Progenitor cell of endocrine pancreas (in vitro differentiated cells): ENCODE data around the gene SPECC1L. TPM values are rescaled to one million over a fixed set of nuclear protein-coding genes. Genes with fewer than 3 reads are reported as not detected.

ENCODE experiments used
- DNase-seq: peaks from one replicate; pipeline ENCODE4 v3.0.0; 2021; ENCODE audit warnings: low spot score; ENCODE audit not compliant: unreplicated experiment
- H3K27ac Mint-ChIP-seq: 2 replicates; pipeline ENCODE4 v1.8.0; 2021; ENCODE audit warnings: mild to moderate bottlenecking, moderate library complexity, mixed read lengths
- H3K27me3 Mint-ChIP-seq: 2 replicates; pipeline ENCODE4 v1.8.0; 2021; ENCODE audit warnings: mixed read lengths
- H3K36me3 Mint-ChIP-seq: 2 replicates; pipeline ENCODE4 v1.8.0; 2022; ENCODE audit warnings: mixed read lengths; ENCODE audit not compliant: insufficient read depth
- H3K4me1 Mint-ChIP-seq: 2 replicates; pipeline ENCODE4 v1.8.0; 2021; ENCODE audit warnings: low read depth, mixed read lengths
- H3K4me3 Mint-ChIP-seq: 2 replicates; pipeline ENCODE4 v1.8.0; 2021; ENCODE audit warnings: low read depth, mild to moderate bottlenecking, moderate library complexity, mixed read lengths
- H3K9me3 Mint-ChIP-seq: 2 replicates; pipeline ENCODE4 v1.8.0; 2021; ENCODE audit warnings: low read depth, mixed read lengths
- total RNA-seq: library from RNA; stranded (reverse); gene quantifications from 2 replicates; pipeline ENCODE4 v1.2.1, GENCODE V29; 2021
- TF ChIP-seq, protein P1 (sequence below): fragments of 200-600 bp; sonication (generic); IDR thresholded peaks from one replicate; pipeline ENCODE4 v1.5.0; 2021; ENCODE audit warnings: antibody characterized with exemption, mild to moderate bottlenecking; ENCODE audit not compliant: unreplicated experiment

The SPECC1L gene
- total RNA-seq, 1 donor from 2014 or later = 96.9 TPM

DNA sequence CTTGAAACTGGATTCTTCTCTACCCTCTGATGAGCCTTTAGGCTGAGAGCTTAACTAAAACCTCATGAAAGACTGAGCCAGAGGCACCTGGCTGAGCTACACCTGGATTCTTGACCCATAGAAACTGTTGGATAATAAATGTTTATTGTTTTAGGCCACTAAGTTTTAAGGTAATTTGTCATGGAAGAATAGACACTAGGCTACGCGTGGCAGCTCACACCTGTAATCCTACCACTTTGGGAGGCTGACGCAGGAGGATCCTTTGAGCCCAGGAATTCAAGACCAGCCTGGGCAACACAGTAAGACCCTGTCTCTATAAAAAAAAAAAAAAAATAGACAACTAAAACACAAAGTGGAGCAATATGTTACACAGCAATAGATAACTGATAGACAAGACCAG, 195.3 kb downstream of the SPECC1L start:
- no peak for DNase-seq
- Mint-ChIP-seq H3K9me3 (no peaks in the 10 kb centered on the region), H3K4me1 (no peaks in the 10 kb centered on the region), H3K27ac (no peak overlapping the region), H3K4me3 (no peak overlapping the region), H3K36me3 (no peaks in the 10 kb centered on the region), H3K27me3 (no peaks in the 10 kb centered on the region)
- TF ChIP-seq, protein P1, sequence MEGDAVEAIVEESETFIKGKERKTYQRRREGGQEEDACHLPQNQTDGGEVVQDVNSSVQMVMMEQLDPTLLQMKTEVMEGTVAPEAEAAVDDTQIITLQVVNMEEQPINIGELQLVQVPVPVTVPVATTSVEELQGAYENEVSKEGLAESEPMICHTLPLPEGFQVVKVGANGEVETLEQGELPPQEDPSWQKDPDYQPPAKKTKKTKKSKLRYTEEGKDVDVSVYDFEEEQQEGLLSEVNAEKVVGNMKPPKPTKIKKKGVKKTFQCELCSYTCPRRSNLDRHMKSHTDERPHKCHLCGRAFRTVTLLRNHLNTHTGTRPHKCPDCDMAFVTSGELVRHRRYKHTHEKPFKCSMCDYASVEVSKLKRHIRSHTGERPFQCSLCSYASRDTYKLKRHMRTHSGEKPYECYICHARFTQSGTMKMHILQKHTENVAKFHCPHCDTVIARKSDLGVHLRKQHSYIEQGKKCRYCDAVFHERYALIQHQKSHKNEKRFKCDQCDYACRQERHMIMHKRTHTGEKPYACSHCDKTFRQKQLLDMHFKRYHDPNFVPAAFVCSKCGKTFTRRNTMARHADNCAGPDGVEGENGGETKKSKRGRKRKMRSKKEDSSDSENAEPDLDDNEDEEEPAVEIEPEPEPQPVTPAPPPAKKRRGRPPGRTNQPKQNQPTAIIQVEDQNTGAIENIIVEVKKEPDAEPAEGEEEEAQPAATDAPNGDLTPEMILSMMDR = no peak

DNA sequence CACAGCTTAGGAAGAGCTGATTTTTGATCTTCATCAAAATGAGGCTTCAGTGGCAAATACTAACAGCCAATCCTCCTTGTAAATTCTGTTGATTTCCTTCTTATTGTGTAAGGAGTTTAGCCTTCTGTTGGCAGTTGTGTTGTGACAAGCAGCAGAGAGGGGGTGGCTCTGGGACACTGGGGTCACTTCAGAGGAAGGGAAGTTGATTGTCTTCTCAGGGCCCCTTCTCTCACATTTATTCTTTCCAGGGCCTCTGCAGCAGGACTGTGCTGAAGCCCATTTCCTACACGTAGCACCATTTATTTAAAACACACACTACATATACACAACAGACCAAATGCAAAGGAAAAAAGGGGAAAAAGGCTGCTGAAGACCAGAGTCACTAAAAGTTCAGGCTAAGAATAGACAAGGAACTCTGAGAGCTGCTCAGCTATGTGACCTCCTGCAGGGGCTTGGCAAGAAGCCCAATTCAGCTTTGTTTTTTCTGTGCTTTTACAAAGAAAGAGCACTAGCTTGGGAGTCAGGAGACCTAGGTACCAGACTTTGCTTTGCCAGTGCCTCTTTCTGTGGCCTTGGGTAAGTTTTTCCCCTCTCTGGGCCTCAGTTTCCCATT, 196.2 kb downstream of the SPECC1L start:
- H3K4me3 Mint-ChIP-seq = no peak overlapping the region
- H3K9me3 Mint-ChIP-seq = no peaks in the 10 kb centered on the region
- H3K36me3 Mint-ChIP-seq = no peaks in the 10 kb centered on the region
- H3K27ac Mint-ChIP-seq = no peak overlapping the region
- TF ChIP-seq, protein P1 = no peak
- H3K4me1 Mint-ChIP-seq = no peaks in the 10 kb centered on the region
- no peak for DNase-seq
- no peaks in the 10 kb centered on the region for H3K27me3 Mint-ChIP-seq

DNA sequence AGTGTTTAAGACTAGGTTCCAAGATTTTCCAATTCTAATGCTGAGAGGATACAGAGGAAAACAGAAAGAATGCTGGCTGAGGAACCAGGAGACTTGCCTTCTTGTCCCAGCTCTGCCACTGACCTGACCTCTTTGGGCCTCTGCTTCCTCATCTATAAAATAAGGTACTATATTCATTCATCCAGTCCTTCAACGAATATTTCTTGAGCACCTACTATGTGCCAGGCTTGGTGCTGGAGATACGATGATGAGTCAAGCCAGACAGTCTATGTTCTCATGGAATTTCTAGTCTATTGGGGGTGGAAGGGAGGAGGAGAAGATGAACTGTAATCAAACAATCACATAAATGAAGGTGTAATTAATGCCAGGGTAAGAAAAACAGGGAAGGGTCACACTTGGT, 196.7 kb downstream of the SPECC1L start:
- H3K4me3 Mint-ChIP-seq = no peak overlapping the region
- no peaks in the 10 kb centered on the region for H3K27me3 Mint-ChIP-seq
- no peaks in the 10 kb centered on the region for H3K9me3 Mint-ChIP-seq
- H3K36me3 Mint-ChIP-seq = no peaks in the 10 kb centered on the region
- no peaks in the 10 kb centered on the region for H3K4me1 Mint-ChIP-seq
- no peak for DNase-seq
- TF ChIP-seq, protein P1 = no peak
- H3K27ac Mint-ChIP-seq = no peak overlapping the region

Other genes starting within 250 kb of the SPECC1L start
- 0.75 and 0.79 TPM in 2 replicates for gene SUSD2, start 89.3 kb upstream of the SPECC1L start, total RNA-seq
- not detected in 2 replicates for gene GGT5, start 25.7 kb upstream of the SPECC1L start, total RNA-seq
- 5.2 and 6.4 TPM in 2 replicates for gene ADORA2A, start 156.8 kb downstream of the SPECC1L start, total RNA-seq
- gene UPB1, start 224.5 kb downstream of the SPECC1L start, total RNA-seq = 0.50 and 0.75 TPM in 2 replicates